Middle frontal gyrus (tissue), 1 donor: ENCODE results near the gene ATP2B1.

Source experiments
- DNase-seq: peaks from one replicate; pipeline ENCODE4 v3.0.0-alpha.2; 2015; ENCODE audit warnings: low spot score; ENCODE audit errors: extremely low spot score

The ATP2B1 gene

DNA sequence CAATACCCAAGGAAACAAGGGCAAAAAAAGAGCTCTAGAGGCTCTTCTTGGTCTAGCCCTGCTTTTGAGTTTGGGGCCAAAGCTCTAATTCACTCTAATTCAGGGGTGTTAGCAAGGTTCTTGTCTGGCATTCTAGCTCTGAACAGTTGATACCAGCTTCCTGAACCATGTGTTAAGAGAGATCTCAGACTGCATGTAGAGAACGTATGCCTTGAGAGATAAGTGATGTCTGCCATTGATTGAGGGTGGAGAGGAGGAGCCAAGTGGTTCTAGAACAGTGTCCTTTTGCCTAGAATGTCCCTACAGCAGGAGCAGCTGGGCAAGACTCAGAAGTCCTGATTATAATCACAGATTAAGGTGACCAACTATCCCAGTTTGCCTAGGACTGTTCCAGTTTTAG lies 164.6 kb downstream of the ATP2B1 start:
- DNase-seq = no peak

DNA sequence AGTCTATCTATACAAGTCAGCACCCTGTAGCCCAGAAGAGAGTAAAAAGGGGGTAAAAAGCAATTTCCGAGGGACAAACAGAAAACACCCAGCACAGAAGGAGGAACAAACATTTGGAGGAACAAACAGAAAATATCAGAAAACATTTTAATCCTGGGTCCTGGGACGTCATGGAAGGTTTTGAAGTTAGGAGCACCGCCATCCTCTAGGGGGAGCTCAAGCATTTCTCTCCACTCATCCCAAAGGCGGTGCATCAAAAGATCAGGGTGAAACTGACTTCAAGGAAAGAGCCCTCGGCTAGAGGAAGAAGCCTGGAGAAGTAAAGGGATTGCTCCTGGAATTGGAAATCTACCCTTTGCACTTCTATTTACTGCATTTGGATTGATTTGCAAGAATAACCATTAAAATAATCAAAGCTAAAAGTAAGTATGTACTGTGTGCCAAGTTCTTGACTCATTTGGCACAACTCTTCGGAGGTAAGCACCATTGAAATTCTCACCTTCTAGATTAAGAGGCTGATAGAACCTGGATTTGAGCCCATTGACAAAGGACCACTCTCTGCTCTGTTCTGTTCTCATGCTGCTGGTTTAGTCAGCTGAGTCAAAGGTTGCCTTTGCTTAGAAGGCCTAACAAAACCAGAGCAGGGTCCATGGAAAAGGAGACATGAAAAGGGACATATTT lies 165.6 kb downstream of the ATP2B1 start:
- no peak for DNase-seq

DNA sequence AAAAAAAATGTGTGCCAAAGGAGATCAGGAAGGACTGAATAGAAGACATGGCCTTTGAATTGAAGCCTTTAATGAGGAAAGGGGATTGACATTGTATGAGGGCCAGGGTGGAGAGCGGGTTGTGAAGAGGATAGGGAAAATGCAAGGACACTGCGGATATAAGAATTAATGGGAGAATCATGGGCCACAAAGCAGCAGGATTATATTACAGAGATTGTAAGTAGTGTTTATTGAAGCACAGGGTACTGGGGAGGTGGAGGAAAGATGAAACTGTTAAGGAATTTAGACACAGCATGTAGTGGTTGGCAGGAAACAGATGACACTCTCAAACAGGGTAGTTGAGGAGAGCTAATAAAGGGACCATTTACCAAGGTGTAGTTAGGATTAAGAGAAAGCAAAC lies 166.4 kb downstream of the ATP2B1 start:
- no peak for DNase-seq

DNA sequence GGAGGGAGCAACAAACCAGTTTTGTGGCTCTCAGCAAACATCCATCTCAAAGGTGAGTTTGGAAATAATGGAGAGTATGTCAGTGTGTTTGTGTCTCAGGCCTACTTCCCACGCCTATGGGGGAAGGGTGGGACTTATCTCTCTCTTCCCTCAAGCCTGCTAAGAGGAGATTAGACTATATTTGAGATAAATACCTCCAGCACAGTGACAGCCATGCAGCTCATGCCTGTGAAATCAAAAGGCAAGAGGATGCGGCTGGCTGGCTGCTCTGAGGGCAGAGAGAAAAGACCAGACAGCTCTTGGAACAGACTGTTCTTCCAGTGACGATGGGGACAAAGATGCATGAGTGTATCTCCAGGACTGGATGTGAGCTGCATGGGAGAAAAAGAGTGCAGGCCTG lies 168.1 kb downstream of the ATP2B1 start:
- DNase-seq = no peak

DNA sequence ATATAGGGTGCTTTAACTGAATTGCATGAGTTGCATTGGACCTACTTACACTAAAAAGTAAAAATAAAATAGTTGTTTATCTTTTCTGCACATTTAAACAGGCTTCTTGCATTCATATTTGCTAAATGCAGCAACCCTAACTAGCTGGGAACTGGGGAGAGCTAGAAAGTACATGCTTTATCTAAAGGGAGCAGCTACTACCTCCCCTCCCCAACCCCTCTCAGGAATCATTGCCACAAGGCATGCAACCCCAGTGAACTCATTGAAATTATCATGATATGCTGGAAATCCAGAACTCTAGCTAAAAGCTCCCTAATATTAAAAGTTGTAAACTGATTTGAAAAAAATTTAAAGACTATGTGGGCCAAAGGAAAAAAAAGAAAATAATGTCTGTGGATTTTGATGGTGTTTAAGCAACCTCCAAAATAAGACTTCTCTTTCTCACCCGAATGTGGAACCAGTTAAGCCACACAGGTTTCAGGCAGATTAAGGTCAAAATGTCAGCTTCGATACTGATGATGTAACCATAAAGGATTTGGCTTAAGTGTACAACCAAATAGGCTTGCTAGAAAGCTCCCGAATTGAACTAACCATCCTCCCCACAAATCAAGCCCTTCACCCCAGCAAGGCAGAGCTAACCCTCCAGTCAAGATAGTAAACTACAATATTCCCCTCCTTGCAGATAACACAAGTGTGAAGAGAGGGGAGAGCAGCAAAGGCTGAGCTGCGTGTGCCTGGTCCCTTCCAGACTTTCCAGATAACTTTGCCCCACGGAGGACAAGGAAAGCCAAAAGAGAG lies 169.0 kb downstream of the ATP2B1 start:
- DNase-seq = no peak

DNA sequence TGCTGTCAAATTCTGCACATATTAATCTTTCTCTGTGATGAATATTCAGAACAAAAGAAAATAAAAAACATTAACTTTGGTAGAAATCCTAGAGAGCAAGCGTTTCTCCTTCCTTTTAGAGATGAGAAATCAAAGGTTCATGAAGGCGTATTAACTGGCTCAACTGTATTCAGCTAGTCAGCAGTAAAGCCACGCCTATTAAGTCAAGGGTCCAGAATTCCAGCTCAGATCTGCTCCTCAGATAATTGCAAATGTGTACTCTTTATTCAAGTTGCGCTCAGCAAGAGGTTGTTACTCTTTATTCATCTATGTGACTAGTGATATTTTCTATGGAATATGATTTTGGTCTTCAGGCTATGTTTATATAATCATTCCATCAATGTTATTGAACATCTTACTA lies 169.7 kb downstream of the ATP2B1 start:
- DNase-seq = no peak
